HG03060 (cell line): ENCODE measurements around the gene PCBP3.

Source experiments
- ATAC-seq: cut with Tn5 transposase; IDR thresholded peaks from one replicate; pipeline ENCODE4 v1.9.1; 2021; ENCODE audit warnings: low read depth, moderate number of reproducible peaks; ENCODE audit not compliant: unreplicated experiment

The PCBP3 gene

GRCh38 chr21:45747233-45747766, 103.8 kb downstream of the PCBP3 start:
- ATAC-seq, result no peak

- no peak for ATAC-seq
Observed at GRCh38 chr21:45747802-45748445, 104.4 kb downstream of the PCBP3 start.

GRCh38 chr21:45748593-45748992, 105.1 kb downstream of the PCBP3 start:
- ATAC-seq, result no peak

DNA sequence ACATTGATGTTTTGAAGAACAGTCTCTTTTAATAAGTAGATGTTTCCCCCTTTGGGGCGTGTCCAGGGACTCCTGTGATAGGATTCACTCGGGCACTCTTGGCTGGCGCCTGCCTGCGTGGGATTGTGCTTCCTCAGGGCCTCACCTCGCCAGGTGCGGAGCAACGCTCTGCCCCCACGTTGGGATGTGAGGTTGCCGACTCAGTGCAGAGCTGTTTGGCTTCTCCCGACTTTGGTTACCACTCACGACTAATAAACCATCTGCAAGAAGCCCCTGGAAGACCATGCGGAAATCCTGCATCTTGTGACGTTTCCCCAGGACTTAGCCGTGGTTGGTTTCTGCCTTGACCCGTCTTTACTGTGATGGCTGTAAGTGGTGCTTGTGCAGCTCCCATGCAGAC, 106.4 kb downstream of the PCBP3 start:
- ATAC-seq, result no peak

GRCh38 chr21:45750936-45751335, 107.4 kb downstream of the PCBP3 start:
- ATAC-seq, result no peak

DNA sequence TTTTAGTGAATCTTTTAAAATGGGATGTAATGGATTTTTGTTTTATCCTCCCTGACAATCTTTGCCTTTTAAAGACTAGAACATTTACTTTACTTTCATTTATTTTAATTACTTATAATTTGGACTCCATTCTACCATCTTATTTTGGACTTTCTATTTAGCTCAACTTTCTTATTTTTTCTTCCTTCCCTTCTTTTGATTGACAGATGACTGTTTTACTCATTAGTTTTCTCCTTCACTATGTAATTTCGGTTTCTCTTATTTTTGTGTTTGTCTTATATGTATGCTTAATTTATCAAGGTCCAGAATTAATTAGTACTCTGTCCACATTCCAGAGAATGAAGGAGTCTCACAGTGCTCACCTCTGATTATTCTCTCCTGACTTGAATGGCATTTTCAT, 109.9 kb downstream of the PCBP3 start:
- ATAC-seq, result no peak

GRCh38 chr21:45756029-45756428, 112.5 kb downstream of the PCBP3 start:
- no peak for ATAC-seq

DNA sequence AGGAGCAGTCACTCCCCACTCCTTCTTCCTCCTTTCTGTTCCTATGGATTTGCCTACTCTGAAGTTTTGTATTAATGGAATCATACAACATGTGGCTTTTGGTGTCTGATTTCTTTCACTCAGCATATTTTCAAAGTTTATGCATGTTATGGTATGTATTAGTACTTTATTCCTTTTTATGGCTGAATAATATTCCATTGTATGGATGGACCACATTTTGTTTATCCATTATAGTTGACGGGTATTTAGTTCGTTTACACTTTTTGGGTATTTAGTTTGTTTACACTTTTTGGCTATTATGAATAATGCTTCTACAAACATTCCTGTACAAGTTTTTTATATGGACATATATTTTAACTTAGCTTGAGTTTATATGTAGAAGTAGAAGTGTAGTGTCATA, 113.1 kb downstream of the PCBP3 start:
- ATAC-seq, result no peak

DNA sequence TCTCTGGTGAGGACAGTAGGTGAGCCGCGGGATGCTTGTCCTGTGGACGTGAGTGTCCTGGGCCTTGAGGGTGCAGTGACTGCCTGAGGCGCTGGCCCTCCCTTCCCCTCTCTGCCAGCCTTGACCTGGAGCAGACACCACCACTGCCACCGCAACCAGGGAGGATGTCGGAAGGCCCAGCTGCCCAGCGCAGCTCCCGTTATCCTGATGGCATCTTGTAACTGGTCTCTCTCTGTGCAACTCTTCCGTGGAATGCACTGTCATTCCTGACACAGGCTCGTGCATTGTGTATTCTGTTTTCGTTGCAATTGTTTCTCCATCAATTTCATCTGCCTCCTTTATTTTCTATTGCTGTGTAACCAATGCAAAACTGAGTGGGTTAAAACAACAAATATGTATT, 118.2 kb downstream of the PCBP3 start:
- ATAC-seq, result no peak

- ATAC-seq, result no peak
Observed at GRCh38 chr21:45763074-45763473, 119.5 kb downstream of the PCBP3 start.

- ATAC-seq, result no peak
Observed at GRCh38 chr21:45763506-45763905, 120.0 kb downstream of the PCBP3 start.

GRCh38 chr21:45764792-45765191, 121.3 kb downstream of the PCBP3 start:
- ATAC-seq, result no peak

DNA sequence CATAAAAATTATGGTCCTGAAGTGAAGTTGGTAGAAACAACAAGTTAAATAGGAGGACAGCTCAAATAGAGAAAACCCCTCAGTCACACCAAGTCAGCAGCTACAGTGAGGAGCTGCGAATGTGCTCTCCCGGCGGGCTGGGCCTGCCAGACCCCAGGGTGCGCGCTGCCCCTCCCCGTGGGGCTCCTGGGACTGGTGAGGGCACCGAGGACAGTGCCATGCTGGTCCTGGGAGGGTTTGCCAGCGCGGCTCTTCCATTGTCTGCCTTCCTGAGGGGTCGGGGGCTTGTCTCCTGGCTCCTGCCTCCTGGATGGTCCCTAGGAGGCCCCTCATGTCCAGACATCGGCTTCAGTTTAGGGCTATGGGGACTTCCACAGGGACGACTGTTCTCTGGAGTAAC, 121.8 kb downstream of the PCBP3 start:
- no peak for ATAC-seq

DNA sequence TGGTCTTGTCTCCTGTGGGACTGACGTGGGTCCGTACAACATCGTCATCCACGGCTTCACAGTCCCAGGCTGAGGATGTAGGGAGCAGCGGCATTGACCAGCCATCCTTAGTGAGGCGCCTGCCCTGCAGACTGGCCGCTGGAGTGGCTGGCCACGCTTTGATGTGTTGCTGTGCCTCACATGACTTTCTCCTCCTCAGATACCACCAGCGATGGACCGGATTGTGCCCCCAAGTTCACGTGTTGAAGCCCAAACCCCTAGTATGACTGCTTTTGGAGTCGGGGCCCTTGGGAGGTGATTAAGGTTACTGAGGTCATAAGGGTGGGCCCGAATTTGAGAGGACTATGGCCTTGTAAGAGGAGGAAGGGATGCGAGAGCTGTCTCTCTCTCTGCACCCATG, 122.5 kb downstream of the PCBP3 start:
- no peak for ATAC-seq

DNA sequence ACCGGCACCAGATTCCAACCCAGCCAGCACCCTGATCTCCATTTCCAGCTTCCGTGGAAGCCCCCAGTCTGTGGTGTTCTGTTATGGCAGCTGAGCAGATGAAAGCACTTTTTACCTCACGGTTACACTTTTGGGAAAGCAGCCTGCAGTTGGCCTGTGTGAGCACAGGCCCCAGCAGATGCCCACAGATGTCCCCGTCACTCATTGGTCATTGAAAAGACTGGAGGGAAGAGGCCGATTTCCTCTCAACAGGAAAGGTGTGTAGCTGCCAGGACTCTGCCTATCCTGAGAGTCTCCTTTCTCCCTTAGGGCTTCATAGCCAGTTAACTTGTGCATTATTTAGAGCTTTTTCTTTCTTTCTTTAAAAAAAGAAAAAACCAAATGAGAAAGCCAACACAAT, 123.0 kb downstream of the PCBP3 start:
- no peak for ATAC-seq

DNA sequence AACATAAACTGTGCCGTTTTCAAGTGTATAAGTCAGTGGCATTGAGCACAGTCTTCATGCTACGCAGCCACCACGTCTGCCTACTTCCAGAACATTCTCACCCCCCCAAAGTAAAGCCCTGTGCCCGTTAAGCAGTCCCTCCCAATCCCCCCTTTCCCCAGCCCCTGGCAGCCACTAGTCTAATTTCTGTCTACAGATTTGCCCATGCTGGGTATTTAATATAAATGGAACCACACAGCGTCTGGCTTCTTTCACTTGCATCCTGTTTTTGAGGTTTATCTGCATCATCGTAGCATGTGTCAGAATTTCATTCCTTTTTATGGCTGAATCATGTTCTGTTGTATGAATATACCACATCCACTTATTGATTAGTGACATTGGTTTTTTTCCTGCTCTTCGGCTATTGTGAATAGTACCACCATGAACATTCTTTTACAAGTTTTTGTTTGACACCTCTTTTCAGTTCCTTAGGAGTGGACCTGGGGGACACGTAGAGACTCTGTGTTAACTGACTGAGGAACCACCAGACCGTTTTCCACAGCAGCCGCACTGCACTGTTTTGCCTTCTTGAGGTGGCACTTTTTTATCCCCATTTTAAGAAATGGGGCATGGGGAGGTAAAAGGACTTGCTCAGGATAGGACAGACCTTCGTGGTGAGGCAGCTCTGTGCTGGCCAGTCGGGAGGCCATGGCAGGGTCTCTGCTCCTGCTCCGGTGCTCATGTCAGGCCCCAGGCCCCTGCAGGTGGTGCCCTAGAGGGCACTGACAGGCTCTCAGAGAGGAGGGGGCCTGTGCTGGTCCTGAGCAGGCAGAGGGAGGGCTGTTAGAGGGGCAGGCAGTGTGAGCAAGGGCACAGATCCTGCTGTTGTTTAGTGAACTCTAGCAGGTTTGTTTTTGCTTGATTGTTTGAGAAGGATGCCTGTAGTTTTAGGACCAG, 123.8 kb downstream of the PCBP3 start:
- no peak for ATAC-seq

DNA sequence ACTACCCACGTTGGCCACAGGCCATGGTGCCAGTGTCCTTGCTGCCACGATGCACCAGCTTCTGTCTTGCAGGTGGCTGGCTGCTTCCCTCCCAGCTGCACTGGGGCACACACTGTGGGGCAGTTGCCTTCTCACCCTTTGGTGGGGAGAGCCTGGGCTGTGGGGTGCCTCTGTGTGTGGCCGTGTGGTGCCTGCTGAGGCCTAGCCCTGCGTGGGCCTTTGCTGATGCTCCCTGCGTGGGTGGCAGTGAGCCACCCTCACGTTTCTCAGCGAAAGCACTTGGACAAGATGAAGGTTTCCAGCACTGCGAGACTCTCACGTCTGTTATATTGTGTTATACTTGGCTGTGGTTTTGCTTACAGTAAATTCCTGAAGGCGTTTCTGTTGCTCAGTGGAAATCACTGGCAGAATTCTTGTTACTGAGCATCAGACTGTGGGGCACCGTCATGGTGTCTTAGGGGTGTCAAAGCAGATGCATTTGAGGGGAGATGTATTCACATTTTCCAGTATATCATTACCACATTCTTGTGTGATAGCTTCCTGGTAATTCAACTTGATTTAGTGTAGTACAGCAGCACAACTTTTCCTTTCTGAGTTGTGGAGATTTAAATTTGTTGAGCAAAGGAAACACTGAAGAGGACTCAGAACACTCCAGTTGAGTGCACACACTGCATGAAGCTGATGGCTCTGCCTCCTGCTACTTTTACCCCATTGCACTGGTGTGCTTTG, 124.7 kb downstream of the PCBP3 start:
- ATAC-seq, result no peak

- ATAC-seq, result no peak
Observed at GRCh38 chr21:45768740-45769048, 125.2 kb downstream of the PCBP3 start.

GRCh38 chr21:45769294-45769693, 125.8 kb downstream of the PCBP3 start:
- no peak for ATAC-seq

GRCh38 chr21:45769896-45770295, 126.4 kb downstream of the PCBP3 start:
- no peak for ATAC-seq

GRCh38 chr21:45772180-45772579, 128.7 kb downstream of the PCBP3 start:
- ATAC-seq, result no peak
